OCI-M2 (cell line): ENCODE data around the gene ADA.
"Not testable (repeated sequence)": the region's sequence is repeated elsewhere in the genome, so short reads cannot be mapped to it uniquely, and the experiment has no call there.

ENCODE experiments used
- DNase-seq: peaks from one replicate; lab custom pipeline; 2025; ENCODE audit not compliant: unreplicated experiment; lab: John Stamatoyannopoulos, UW

ADA gene

DNA sequence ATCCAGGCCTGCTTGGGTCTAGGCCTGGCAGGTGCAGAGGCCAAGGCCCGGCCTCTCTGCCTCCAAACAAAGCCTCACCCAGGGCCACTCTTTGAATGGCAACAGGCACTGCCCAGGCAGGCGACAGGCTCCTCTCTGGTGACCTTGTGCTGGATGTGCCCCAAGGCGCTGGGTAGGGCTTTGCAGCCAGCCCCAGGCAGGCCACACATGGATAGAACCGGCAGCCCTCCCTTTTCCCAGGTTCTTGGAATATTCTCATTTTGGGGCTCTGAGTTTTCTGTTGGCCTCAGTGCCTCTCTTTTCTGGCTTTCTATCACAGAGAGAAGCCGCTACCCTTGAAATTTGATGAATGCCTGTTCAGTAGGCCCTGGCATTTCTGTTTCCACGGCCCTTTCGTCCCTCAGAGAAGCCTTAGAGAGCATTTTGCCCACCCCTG is 50.2 kb downstream of the ADA start:
- no peak for DNase-seq

DNA sequence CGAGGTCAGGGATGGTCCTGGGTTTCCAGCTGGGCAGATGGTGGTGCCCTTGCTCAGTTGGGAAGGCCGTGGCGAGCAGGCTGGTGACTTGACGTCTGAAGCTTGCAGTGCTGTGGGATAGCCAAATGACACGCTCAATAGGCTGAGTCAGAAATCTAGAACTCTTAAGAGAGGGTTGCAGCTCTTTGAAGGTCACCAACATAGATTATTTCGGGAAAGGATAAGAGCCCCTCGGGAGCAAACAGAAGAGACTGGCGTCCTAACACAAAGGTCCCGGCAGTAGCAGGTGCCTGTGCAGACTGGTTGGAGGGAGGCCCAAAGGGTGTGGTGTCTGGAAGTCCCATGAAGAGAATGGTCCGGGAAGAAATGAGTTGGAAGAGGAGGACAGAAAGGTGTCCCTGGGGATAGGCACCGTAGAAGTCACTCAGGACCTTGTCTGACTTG is 50.7 kb downstream of the ADA start:
- no peak for DNase-seq

DNA sequence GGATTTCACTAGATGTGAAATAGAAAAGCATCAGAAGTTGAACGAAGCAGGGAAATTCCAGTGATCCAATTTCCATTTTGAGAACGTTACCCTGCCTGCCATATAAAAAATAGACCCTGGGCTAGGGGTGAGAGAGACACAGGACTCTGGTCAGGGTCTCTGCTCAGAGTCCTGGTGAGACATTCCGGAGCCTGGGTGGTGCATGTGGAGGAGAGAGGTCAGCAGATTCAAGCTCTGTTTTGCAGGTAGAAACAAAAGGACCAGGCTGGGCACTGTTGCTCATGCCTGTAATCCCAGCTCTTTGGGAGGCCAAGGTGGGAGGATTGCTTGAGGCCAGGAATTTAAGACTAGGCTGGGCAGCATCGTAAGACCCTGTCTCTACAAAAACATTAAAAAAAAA is 51.2 kb downstream of the ADA start:
- DNase-seq: no peak

DNA sequence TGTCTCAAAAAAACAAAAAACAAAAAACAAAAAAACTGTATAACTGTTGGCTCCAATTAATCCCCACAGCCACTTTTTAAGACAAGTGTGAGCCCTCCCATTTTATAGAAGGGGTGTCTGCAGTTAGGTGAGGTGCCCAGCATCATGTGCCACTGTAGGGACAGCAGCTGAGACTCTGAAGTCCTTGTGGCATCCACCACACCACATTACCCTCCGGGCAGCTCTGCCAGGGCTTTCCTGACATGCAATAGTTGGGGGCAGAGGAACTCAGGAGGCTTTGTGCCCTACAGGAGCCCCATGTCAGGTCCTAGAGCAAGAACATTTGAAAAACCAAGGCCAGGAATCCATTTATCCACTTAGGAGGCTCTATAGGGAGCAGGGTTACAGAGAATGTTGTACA is 51.8 kb downstream of the ADA start:
- DNase-seq: no peak

DNA sequence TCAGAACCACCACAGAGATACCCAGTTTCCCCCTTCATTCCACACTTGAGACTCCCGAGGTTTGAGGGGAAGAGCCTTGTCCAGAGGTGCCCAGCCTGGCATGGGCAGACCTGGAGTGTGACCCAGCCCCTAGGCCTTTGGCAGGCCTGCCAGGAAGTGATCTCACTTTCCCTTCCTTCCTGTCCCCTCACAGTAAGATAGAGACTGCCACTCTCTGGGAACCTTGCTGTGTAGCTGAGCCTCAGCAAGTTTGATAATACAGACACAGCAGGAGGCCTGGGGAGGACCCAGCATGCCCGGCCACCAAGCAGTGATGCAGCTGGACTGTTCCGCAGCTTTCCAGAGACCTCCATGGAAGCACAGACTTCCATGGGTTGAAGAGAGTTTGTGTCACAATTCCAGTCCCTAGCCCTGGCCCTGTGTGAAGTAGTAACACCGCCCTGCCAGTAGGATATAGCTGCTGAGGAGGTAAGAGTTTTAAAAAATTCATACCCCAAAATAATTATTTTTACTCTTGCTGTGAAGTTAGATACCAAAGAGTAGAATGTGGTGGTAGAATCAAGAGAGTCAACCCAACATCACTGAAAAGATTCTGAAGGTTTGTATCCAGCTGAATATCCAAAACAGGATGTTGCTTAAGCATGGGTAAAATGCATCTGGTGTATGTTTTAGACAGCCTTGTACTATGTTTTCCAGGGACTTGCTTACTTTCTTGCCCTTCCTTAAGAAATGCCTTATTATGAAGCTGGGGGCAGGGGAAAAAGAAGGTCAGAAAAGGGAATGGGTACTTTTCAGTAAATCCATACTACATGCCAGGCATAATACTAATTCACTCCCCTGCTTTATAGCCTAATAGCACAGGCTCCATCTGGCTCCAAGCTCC is 52.8 kb downstream of the ADA start:
- no peak for DNase-seq

DNA sequence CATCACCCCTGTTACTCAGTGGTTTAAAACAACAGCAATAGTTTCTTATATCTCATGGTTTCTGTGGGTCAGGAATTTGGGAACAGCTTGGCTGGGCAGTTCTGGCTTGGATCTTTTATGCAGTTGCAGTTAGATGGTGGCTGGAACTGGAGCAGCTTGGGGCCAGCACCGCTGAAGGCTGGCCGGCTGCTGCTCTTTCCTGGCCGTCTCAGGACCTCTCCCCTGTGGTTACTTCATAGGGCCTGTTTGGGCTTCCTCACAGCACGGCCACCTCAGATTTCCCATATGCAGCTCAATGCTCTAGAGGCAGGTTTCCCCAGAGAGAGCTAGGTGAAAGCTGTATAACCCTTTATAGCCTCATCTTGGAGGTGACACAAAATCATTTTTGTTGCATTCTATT is 53.6 kb downstream of the ADA start:
- DNase-seq: no peak

DNA sequence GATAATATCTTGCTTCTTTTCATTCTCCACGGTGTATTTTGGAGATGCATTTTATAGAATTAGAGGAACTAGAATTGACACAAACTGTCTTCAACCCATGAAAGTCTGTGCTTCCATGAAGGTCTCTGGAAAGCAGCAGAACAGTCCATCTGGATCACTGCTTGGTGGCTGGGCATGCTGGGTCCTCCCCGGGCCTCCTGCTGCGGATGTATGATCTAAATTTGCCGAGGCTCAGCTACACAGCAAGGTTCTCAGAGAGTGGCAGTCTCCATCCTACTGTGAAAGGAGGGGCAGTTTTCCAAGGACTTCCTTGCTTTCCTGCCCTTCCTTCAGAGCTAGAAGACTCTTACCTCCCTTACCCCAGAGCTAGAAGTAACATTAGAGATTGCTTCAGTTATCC is 54.0 kb downstream of the ADA start:
- no peak for DNase-seq

DNA sequence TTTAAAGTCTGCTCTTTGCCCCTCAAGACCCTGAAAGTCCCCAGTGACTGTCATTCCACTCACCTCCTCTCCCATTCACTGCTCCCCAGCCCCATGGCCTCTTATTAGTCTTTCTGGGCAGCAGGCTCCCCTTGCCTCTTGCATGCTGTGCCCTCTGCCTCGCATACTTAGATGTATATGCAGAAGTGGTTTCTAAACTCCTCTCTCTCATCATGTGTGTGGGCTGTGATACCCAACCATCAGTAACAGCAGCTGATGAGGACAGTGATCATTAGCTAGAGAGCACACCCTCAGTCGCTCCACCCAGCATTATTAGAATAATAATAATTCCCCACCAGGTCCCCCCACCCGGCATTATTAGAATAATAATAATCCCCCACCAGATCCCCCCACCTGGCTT is 54.6 kb downstream of the ADA start:
- no peak for DNase-seq

DNA sequence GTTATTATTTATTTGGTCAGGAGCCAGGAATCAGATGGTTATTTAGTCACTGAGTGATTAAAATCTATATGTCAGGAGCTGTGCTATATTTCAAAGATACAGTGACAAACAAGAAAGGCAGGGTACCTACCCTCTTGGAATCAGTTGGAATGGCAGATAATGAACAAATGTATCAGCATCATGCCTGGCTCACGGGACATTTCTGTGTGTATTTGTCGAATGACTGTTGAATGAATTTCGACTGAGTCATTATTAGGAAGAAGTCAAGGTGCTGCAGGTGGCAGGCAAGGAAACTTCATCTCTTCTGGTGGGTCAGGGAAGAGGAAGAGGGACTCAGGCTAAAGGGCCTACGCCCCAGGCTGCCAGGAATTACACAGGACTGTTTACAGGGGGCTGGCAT is 55.5 kb downstream of the ADA start:
- no peak for DNase-seq

DNA sequence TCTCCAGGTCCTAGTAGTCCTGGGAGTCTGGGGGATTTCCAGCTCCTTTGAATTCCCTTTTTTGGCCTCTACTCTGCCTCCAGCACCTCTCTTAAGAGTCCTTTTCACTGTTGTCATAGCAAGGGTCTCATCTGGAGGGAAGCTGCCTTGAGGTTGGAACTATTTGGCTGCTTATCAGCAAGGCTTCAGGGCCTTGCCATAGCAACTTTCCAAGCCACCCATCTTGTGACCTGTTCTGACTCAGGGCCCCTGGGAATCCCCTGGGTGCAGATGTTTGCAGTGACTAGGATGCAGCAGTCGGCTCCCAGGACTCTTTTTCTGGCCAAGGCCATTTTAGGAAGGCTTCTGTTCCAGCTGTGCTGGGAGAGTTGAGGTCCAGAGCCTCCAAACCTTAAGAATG is 56.8 kb downstream of the ADA start:
- peak; percentile 63 for DNase-seq

DNA sequence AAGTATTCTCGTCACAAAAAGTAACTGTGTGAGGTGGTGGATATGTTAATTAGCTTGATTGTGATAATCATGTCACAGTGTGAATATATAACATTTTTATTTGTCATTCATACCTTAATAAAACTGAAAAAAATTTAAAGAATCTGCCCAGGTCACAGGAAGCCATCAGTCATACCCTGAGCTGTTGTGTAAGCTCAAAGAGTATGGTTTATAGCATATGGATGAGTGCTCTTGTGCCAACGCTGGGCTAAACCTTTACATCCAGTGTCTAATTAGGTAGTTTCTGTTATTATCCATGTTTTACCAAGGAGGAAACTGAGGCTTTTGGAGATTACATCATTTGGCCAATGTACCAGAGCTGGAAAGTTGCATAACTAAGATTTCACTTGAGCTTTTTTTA is 57.7 kb downstream of the ADA start:
- DNase-seq: no peak

DNA sequence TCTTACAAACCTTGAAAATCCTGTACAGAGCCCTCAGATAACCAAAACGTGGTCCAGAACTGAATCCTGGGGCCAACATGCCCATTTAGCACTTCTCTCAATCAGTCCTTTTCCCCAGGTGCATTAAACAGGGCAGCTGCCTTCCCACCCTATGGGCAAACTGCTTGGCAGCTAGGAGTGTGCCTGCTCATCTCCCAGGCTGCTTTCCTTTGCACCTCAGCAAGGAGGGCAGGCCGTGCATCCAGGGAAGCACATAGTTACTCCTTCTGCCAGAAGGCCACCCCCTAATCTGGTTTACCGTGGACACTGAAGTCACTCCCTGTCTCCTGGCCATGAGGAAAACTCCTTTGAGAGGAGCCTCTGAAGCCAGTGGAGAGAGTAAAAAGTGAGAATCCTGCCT is 59.1 kb downstream of the ADA start:
- no peak for DNase-seq

DNA sequence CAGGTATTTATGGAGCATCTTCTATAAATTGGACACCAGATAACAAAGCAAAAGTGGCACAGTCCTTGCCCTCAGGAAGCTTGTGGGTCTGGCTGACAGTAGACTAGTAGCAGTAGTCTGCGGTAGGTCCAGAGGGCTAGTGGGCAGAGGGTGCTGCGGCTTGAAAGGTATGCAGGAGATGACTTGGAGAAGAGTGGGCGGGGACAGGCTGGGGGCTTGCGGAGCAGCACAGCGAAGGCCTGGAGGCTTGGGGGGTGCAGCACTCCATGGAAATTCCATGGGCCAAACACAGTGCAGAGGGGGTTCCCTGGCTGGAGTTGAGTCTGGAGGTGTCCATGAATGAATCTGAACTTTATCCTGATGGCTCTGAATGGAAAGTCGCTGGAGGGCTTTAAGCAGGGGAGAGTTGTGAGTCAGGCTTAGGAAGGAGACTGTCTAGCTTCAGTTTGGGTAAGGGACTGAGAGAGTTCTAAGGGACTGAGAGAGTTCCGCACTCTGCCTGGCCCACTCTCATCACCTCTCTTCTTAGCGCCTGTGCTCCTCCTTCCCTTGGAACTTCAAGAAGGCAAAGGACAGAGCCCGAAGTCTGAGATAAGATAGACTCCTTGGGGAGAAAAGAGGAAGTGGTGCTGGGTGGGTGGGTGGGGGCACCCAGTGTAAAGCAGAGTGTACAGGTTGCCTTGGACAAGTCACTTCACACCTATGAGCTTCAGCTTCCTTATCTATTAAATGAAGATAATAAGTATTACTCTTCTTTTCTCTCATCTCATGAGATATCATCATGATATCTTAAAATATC is 60.3 kb downstream of the ADA start:
- no peak for DNase-seq

DNA sequence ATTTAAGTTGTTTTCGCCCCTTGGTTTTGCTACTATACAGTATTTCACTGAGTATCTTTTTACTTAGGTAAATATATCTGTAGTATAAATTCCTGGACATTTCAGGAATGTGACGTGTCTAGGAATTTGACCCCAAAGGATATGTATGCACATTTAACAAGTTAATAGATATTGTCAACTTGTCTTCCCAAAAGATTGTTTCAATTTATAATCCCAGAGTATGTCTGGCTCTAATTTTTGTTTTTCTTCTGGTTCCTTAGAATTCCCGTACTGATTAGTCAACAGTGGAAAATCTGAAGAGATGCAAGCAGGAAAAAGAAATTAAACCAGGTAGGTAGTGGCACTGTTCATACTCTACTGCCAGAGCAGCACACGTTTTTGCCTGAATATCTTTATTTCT is 62.0 kb downstream of the ADA start:
- no peak for DNase-seq

DNA sequence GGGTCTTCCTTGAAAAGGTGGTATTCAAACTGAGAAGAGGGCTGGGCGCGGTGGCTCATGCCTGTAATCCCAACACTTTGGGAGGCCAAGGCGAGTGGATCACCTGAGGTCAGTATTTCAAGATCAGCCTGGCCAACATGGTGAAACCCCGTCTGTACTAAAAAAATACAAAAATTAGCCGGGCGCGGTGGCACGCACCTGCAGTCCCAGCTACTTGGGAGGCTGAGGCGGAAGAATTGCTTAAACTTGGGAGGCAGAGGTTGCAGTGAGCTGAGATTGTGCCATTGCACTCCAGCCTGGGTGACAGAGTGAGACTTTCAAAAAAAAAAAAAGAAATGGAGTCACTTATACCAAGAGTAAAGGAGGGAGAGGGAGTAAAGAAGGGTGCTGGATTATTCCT is 63.2 kb downstream of the ADA start:
- not testable (repeated sequence) for DNase-seq

DNA sequence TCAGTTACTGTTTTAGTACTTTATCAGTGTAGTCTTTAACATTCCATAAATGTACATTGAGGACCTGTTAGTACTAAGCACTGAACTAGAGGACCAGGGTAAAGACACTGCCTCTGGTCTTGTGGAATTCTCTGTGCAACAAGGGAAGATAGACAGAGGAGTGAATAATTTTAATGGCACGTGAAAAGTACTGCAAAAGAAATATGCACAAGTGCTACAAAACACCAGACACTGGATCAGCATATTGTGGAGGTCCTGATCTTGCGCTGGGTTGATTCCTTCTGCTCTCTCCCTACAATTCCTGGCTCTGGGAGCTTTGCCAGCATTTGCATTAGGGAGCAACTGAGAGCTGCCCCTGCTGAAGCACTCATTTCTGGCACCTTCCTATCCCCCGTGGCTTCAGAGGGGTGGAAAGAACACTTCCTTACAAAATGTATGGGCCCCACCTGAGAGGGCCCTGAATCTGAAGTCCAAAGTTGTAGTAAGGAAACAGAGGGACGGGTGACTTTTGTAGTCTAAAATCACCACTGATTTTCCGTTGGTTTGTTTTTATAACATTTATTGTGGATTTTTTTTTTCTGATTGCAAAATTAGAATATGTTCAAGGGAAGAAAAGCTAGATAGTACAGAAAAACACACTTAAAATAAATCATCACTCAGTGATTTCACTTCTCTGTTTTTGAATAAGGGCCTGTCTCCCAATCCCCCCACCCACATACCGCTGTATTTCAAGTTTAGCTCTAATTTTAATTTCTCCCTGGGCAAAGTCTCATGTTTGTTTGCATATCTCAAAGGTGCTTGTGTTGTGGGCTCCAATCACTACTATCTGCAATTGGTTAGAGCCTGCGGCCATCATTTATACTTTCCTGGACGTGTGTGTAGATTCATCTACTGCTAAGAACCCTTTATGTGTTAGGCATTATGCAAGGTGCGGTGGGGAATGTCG is 64.2 kb downstream of the ADA start:
- no peak for DNase-seq

DNA sequence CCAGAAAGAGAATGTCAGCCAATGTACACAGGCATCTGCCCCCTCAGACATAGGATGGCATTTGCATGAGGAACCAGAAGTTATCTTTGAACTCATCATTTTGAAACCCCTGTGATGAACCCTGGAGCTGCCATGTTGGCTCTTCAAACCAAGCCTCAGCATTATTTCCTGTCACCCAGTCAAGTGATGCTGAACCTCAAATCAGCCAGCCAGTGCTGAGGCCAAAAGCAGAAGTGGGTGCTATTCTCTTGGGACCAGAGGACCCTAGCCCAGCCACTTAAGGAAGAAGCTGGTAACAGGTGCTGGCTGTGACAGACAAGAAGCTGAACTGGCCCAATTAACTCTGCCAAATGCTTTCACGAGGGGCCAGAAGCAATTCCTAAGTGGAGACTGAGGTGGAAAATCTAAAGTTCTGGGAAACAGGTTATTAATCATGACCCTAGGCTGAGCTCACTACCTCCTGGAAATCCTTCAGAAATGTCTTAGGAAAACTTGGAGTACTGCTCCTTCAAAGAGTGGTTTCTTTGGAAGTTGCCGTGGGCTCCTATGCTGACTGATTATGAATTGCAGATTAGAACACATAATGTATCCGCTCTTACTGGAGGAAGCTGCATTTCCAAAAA is 65.1 kb downstream of the ADA start:
- no peak for DNase-seq

DNA sequence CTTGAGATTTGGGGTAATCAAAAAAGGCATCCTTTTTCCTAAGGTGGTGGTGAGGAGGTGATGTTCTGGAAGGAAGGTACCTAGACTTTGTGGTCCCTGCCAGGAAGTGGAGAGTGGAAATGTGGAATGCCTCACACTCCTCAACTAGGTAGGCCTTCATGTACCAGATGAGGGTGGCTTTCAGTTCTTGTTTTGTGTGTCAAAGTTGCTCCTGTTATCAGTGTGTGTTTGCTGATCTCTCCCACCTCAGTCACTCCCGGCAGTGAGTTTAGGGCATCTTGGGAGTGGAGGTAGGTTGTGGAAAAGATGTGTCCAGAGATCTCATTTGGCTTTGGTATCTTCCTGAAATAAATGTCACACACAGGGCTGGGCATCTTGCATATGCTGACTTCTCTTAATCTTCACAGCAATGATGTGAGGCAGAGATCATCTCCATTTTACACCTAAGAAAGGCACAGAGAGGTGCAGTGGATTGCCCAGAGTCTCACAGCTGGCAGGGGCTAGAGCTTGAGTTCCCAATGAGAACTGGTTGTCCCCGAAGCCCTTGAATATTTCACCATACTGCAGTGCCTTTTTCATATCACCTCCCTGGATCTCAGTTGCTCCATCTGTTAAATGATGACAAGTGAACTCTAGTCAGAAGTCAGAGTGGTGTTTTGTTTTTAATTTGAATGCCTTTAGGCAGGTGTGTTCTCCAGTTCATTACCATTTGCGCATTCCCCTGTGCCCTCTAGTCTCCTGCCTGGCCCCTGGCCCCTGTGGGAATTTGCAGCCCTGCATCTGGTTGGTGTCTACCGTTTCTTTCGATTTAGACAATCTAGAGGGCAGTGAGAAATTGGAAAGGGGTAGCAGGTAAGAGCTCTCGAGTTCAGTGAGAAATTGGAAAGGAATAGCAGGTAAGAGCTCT is 66.2 kb downstream of the ADA start:
- no peak for DNase-seq

DNA sequence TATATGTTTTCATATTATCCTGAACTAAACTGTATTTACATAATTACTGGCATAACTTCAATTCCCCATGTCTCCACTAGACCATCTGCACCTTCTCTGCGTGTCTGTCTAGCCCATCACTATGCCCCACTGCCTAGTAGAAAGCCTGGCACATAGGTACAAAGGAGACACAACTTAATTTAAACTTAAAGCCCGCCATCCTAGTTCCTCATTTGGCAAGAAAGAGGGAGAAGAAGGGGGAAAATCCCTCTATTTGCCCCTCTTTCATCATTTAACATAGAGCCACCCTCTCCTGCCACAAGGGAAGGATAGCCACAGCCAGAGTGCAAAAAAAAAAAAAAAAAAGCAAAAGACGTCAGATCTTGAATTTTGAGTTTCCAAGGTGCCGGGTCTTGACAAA is 67.3 kb downstream of the ADA start:
- DNase-seq: no peak

DNA sequence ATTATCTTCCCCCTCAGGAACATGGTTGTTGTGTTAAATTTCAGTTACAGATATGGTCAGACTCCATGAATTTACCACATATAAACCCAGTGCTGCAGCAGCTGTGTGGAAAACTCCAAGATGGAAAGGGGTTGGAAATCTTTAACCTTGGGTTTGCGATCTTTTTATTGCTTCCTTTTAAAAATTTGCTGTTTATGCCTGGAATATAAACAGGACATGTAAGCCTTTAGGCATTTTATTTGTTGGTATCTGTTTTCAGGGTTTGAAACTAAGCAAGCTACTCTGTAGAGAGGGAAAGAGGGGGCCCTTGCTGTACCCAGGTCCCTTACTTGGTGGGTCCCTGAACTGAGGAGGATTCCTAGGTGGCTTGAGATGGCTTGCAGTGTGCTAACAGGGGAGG is 68.3 kb downstream of the ADA start:
- no peak for DNase-seq
